DMS53 treated with DMSO at 0.1 percent for 48 hours (cell line): ENCODE measurements around the gene RAB1B.
"Not testable (repeated sequence)": the region's sequence is repeated elsewhere in the genome, so short reads cannot be mapped to it uniquely, and the experiment has no call there.

Experiments
- DNase-seq: peaks from one replicate; lab custom pipeline; 2025; ENCODE audit not compliant: unreplicated experiment; lab: John Stamatoyannopoulos, UW

RAB1B gene

DNA sequence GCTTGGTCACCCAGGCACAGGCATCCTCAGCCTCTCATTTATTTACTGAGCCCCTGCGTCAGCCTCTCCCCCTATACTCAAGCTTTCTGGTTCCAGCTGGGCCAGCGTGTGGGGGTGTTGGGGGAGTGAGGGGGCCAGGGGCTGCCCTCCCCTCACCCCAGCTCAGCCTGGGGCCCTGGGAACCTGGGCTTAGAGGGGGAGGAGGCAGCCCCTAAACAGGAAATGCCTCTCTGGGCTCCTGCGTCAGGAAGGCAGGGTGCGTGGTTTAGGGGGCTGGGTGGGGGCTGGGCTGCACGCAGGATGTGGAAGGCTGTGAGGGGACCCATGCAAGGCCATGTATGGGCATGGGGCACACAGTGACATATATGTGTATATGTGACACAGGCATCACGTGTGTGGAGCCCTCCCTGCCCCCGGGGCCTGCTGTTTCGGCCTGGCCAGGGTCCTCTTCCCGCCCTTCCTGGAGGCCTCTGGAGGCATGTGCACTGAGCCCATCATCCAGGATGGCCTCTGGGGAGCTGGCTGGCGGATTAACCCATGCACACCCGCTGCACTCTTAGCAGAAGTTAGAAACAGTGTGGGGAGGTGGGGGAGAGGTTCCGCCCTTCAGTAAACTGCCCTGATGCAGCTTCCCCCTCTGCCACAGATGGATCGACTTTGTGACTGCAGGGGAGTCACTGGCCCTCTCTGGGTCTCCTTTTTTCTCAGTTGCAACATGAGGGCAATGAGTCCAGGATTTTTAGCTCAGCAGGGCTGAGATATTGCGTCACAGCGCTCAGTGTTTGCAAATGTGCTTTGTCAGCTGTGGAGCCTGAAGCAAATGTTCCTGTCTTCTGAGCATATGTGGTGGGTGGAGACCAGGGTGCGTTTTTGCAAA lies 49.5 kb downstream of the RAB1B start:
- DNase-seq, result no peak

DNA sequence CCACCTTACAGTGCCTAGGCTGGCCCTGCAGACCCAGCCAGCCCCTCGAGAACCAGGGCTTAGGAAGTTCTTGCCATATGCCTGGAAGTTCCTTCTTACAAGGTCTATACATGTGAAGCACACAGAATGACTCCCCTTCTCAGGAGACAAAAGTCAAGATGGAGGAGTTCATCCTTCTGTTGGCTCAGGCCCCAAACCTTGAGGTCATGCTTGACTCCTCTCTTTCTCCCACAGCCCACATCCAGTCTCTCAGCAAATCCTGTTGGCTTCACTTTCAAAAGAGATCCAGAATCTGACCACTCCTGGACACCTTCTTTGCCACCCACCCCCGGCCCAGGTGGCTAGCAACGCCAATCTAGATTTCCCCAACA lies 50.1 kb downstream of the RAB1B start:
- no peak for DNase-seq

DNA sequence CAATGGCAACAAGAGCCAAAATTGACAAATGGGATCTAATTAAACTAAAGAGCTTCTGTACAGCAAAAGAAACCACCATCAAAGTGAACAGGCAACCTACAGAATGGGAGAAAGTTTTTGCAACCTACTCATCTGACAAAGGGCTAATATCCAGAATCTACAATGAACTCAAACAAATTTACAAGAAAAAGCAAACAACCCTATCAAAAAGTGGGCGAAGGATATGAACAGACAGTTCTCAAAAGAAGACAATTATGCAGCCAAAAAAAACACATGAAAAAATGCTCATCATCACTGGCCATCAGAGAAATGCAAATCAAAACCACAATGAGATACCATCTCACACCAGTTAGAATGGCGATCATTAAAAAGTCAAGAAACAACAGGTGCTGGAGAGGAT lies 51.9 kb downstream of the RAB1B start:
- DNase-seq, result not testable (repeated sequence)

DNA sequence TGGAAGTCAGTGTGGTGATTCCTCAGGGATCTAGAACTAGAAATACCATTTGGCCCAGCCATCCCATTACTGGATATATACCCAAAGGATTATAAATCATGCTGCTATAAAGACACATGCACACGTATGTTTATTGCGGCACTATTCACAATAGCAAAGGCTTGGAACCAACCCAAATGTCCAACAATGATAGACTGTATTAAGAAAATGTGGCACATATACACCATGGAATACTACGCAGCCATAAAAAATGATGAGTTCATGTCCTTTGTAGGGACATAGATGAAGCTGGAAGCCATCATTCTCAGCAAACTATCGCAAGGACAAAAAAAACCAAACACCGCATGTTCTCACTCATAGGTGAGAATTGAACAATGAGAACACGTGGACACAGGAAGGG lies 52.3 kb downstream of the RAB1B start:
- DNase-seq, result not testable (repeated sequence)

DNA sequence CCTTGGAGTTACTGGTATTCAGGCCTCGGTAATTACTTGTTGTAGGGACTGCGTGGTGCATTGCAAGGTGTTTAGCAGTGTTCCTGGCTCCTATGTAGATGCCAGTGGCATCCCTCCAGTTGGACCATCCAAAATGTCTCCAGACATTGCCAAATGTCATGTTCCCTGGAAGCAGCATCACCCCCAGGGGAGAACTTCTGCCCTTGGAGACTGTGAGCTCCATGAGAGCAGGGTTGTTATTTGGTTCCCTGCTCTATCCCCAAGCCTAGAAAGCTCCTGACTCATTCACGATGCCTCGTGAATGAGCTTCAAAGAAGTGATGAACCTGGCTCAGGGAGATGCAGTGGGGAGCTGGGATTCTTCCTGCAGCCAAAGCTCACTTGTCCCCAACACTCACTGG lies 53.2 kb downstream of the RAB1B start:
- no peak for DNase-seq

DNA sequence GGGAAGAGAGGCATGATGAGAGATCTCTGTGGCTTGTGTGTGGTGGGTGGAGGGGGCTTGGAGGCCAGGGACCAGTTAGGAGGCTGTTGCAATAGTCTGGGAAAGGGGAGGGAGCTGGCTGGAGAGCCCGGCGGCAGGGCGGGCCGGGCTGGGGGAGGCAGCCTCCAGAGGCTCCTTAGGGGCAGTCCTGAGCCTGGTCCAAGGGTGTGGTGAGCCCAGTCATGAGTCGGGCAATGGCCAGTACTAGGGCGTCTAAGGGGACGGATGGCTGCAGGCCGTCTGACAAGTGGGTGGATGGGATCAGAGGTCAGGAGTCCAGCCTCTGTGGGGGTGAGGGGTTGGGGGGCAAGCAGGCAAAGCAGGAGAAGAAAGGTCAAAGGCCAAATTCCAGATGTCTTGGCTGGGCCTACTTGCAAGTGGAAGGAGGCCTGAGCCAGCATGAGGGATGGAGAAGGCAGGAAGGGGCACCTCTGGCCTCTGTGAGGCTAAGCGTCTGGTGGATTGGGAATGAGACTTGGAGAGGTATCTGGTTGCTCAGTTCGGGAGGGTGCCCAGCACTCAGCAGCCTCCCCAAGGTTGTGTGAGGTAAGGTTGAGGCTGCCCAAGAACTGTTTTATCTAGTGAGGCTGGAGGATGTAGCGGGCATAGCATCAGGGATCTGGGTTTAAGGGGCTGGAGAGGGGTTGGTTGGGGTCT lies 54.4 kb downstream of the RAB1B start:
- DNase-seq, result no peak

DNA sequence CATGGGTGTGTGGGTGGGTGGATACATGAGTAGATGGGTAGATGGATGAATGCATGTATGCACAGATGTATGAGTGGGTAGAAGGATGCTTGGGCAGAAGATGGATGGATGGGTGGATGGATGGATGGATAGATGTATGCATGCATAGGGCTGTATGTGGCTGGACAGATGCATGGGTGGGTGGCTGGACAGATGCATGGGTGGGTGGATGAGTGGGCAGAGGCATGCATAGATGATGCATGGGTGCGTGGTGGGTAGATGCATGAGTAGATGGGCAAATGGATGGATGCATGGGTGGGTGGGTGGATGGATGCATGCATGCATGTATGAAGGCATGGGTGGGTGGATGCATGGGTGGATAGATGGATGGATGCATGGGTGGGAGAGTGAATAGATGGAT lies 55.2 kb downstream of the RAB1B start:
- DNase-seq, result no peak

DNA sequence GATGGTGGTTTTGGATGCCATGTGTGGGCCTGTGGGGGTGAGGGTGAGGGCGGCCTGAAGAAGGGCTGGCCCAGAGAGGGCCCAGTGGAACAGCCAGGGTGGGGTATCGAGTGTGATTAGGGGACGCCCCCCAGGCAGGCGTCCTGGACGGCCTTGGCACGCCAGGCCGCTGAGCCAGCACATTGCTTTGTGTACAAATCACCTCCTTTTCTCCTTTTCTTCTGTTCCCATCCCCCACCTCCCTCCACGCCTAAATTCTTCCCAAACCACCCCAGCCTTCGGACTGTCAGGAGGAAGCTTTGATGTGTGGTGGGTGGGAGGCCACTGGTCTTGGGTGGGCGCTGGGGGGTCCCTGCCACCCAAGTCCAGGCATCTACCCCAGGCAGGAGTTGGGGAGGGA lies 56.2 kb downstream of the RAB1B start:
- DNase-seq, result no peak

DNA sequence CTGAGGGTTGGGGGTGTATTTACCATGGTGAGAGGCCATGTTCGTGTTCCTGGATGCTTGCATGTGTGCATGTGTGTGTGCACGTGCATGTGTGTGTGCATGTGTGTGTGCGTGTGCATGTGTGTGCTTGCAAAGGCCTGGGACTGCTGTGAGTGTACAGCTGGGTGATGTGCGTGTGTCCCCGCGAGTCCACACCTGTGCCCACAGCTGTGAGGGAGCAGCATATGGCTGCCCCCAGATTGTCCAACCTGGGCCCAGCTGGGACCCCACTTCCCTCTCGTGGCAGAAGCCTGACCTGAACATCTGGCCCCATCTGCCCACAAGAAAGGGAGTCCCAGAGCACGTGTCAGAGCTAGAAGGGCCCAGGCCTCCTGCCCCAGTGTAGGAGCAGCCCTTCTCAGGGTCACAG lies 56.8 kb downstream of the RAB1B start:
- no peak for DNase-seq

DNA sequence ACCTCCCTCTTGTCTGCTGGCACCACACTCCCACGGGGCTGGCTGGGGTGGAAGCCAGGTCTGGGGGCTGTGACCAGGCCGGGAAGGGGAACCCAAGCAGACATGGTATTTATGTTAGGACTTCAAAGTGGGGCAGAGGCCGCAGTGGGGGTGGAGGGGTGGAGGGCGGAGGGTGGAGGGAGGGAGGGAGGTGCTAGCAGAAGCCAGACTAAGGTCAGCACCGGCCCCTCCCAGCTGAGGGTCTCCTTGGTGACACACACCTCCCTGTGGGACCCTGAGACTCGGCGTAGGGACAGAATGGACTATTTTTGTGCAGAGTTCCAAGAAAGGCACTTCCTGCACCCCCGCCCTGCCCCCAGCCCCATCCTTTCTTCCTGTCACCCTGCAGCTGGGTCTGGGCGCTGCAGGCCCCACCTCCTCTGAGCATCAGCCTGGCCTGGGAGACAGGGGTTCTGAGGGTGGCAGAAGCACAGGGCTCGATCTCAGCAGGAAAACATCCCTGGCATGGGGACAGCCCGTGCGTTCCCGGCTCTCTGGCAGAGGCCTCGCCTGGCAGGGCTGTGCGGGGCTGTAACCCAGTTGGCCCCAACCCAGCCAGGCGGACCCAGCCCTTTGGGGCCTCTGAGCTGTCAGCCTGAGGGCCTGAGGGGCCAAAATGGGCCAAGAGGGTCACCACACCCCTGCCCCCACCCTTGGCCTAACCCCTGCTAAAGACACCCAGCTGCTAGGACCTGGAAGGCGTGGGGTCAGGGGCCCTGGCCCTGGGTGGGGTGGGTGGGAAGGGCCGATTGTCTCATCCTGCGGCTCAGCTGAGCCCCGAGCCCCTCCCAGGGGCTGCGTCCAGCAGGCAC lies 58.0 kb downstream of the RAB1B start:
- DNase-seq, result no peak
